BLaER1 (cell line): ENCODE results near the gene CENPVL1.
"Not testable (repeated sequence)": the region's sequence is repeated elsewhere in the genome, so short reads cannot be mapped to it uniquely, and the experiment has no call there.

Experiments used
- H3K27ac ChIP-seq: shearing (Covaris generic); formaldehyde crosslinking; 2 replicates; pipeline ENCODE4 v1.8.1; 2022
- H3K27me3 ChIP-seq: shearing (Covaris generic); formaldehyde crosslinking; 2 replicates; pipeline ENCODE4 v1.8.1; 2022
- H3K36me3 ChIP-seq: shearing (Covaris generic); formaldehyde crosslinking; 2 replicates; pipeline ENCODE4 v1.8.1; 2022
- H3K4me1 ChIP-seq: shearing (Covaris generic); formaldehyde crosslinking; 2 replicates; pipeline ENCODE4 v1.8.1; 2022
- H3K4me2 ChIP-seq: shearing (Covaris generic); formaldehyde crosslinking; 2 replicates; pipeline ENCODE4 v1.8.1; 2022
- H3K4me3 ChIP-seq: shearing (Covaris generic); formaldehyde crosslinking; 2 replicates; pipeline ENCODE4 v1.8.1; 2022
- H3K9ac ChIP-seq: shearing (Covaris generic); formaldehyde crosslinking; 2 replicates; pipeline ENCODE4 v1.8.1; 2022
- H3K9me3 ChIP-seq: shearing (Covaris generic); formaldehyde crosslinking; 2 replicates; pipeline ENCODE4 v1.8.1; 2022
- H4K20me1 ChIP-seq: shearing (Covaris generic); formaldehyde crosslinking; 2 replicates; pipeline ENCODE4 v1.8.1; 2022
- Cebpa-rat ChIP-seq: shearing (Covaris generic); IDR thresholded peaks from 2 replicates; pipeline ENCODE4 v1.8.1; 2022

CENPVL1 gene

DNA sequence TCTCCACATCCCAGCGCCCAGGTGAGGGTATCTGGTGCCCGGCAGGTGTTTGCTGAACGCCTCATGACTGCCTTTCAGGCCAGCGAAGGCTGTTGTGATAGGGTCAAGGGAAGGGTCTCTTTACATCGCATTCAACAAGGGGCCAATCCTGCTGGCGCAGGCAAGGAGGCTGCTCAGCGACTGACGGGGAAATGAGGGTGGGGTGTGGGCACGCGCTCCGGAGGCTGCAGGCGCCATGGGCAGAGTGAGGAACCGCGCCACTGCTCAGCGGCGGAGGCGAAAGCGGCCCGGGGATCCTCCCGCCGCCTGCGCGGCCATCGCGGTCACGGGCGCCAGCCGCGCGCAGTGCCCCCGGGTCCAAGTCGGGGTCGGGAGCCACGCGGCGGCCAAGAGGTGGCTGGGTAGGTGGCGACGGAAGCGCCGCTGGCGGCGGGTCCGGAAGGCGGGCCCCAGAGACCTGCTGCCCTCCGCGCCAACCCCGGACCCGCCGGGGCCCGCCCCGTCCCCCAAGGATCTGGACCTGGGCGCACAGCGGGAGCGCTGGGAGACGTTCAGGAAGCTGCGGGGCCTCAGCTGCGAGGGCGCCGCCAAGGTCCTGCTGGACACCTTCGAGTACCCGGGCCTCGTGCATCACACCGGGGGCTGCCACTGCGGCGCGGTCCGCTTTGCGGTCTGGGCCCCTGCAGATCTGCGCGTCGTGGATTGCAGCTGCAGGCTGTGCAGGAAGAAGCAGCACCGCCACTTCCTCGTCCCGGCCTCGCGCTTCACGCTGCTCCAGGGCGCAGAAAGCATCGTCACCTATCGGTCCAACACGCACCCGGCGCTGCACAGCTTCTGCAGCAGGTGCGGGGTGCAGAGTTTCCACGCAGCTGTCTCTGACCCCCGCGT lies at the start of gene CENPVL1:
CENPVL1 (plus strand) TSS at position 236 of the 888 bp plus-strand sequence; CDS start at position 236, 0 bp downstream.
- H3K9me3 ChIP-seq, H3K27me3 ChIP-seq, H3K9ac ChIP-seq, H3K36me3 ChIP-seq, H3K4me1 ChIP-seq, H3K27ac ChIP-seq, H3K4me2 ChIP-seq, H3K4me3 ChIP-seq, H4K20me1 ChIP-seq: not testable (repeated sequence)

- Histone ChIP-seq H3K36me3 (no peaks in the 10 kb centered on the region), H3K4me1 (no peaks in the 10 kb centered on the region), H3K4me2 (no peak overlapping the region), H3K4me3 (no peak overlapping the region), H3K27me3 (peaks cover 55% of the 10 kb centered on the region), H4K20me1 (no peaks in the 10 kb centered on the region), H3K9ac (no peak overlapping the region), H3K9me3 (no peaks in the 10 kb centered on the region), H3K27ac (no peak overlapping the region)
- TF ChIP-seq Cebpa-rat, result no peak
These were observed 44.3 kb upstream of the CENPVL1 start for GRCh38 chrX:51665981-51666380.

GRCh38 chrX:51679689-51680433 lies 30.5 kb upstream of the CENPVL1 start:
- not testable (repeated sequence) for H3K36me3 ChIP-seq, H3K27ac ChIP-seq, H3K9me3 ChIP-seq, H3K4me3 ChIP-seq, H3K9ac ChIP-seq, H3K4me1 ChIP-seq, H4K20me1 ChIP-seq, H3K4me2 ChIP-seq, H3K27me3 ChIP-seq

- not testable (repeated sequence) for H3K27ac ChIP-seq, H3K4me1 ChIP-seq, H3K9me3 ChIP-seq, H3K4me2 ChIP-seq, H3K27me3 ChIP-seq, H3K9ac ChIP-seq, H3K36me3 ChIP-seq, H4K20me1 ChIP-seq, H3K4me3 ChIP-seq
These were observed 28.2 kb upstream of the CENPVL1 start for GRCh38 chrX:51681808-51682719.

DNA sequence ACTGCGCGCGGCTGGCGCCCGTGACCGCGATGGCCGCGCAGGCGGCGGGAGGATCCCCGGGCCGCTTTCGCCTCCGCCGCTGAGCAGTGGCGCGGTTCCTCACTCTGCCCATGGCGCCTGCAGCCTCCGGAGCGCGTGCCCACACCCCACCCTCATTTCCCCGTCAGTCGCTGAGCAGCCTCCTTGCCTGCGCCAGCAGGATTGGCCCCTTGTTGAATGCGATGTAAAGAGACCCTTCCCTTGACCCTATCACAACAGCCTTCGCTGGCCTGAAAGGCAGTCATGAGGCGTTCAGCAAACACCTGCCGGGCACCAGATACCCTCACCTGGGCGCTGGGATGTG lies 27.6 kb upstream of the CENPVL1 start, which contains the start of gene CENPVL2:
CENPVL2 (minus strand) TSS at position 112 of the 343 bp plus-strand sequence; CDS start at position 112, 0 bp downstream.
- not testable (repeated sequence) for H4K20me1 ChIP-seq, H3K36me3 ChIP-seq, H3K4me1 ChIP-seq, H3K27ac ChIP-seq, H3K9me3 ChIP-seq, H3K9ac ChIP-seq, H3K4me2 ChIP-seq, H3K27me3 ChIP-seq, H3K4me3 ChIP-seq

DNA sequence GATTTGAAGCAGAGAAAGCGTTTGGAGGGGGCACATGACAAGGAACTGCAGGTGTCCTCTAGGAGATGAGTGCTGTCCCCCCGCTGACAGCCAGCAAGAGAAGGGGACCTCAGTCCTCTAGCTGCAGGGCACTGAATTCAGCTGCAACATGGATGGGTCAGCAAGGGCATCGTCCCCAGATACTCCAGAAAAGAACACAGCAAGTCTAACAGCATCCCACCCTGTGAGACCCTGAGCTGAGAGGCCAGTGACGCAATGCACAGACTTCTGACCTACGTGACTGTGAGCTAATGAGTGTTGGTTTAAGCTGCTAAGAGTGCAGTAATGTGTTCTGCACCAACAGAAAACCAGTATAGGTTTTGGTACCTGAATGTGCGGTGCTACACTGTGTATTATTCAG lies 16.1 kb upstream of the CENPVL1 start:
- Histone ChIP-seq H3K4me1 (no peaks in the 10 kb centered on the region), H3K36me3 (no peaks in the 10 kb centered on the region), H3K4me2 (no peak overlapping the region), H3K9ac (no peak overlapping the region), H3K9me3 (no peaks in the 10 kb centered on the region), H4K20me1 (no peaks in the 10 kb centered on the region; the same call in 1 of the 2 replicates), H3K27ac (no peak overlapping the region), H3K4me3 (no peak overlapping the region), H3K27me3 (peaks cover 54% of the 10 kb centered on the region)
- no peak for TF ChIP-seq Cebpa-rat

- Histone ChIP-seq H3K4me3 (no peak overlapping the region), H3K4me1 (no peaks in the 10 kb centered on the region), H4K20me1 (no peaks in the 10 kb centered on the region; the same call in 1 of the 2 replicates), H3K9me3 (no peaks in the 10 kb centered on the region), H3K27ac (no peak overlapping the region), H3K9ac (no peak overlapping the region), H3K4me2 (no peak overlapping the region), H3K27me3 (peaks cover 57% of the 10 kb centered on the region), H3K36me3 (no peaks in the 10 kb centered on the region)
- TF ChIP-seq Cebpa-rat, result no peak
These were observed 12.9 kb upstream of the CENPVL1 start for GRCh38 chrX:51697397-51697796.

DNA sequence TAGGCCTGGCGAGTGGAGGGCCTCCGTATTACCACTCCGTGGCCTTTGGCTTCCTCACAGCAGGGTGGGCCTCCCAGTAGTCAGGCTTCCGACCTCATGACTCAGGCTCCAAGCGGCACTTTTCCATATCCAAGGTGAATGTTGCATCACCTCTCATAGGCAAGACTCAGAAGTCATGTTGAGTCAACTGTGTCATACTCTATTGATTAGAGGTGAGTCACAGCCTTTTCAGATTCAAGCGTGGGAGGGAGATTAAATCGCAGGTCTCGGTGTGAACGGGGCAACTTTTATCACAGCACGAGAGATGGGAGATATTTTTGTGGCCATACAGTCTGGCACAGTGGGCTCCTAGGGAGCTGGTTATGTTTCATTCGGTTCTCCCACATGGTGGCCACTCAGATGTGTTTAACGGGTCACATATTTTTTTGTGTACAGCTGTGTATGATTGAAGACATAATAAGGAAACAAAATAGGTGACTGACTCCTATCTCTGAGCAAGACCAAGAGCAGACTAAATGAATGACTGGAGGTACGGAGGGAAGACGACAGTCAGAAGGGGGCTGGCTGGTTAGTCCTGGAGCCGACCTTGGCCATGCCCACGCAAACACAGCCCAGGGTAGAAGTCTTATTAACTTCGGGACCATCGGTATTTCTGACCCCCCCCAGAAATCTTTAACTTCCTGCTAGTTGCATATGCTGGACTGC lies 2.8 kb downstream of the CENPVL1 start:
- not testable (repeated sequence) for H3K27me3 ChIP-seq, H3K27ac ChIP-seq, H3K9me3 ChIP-seq, H3K4me1 ChIP-seq, H3K36me3 ChIP-seq, H3K9ac ChIP-seq, H3K4me2 ChIP-seq, H3K4me3 ChIP-seq, H4K20me1 ChIP-seq

GRCh38 chrX:51728202-51728601 lies 17.9 kb downstream of the CENPVL1 start:
- Histone ChIP-seq H3K9ac (no peak overlapping the region), H3K4me2 (no peak overlapping the region), H3K27ac (no peak overlapping the region), H3K27me3 (peaks cover 68% of the 10 kb centered on the region), H3K4me3 (no peak overlapping the region), H3K36me3 (no peaks in the 10 kb centered on the region), H4K20me1 (no peaks in the 10 kb centered on the region; the same call in 1 of the 2 replicates), H3K4me1 (no peaks in the 10 kb centered on the region), H3K9me3 (no peaks in the 10 kb centered on the region)
- no peak for TF ChIP-seq Cebpa-rat
